H9 (cell line): ENCODE data around the gene UQCR10. TPM values are rescaled to one million over a fixed set of nuclear protein-coding genes. Genes with fewer than 3 reads are reported as not detected.

Experiments used
- DNase-seq: peaks from one replicate; pipeline ENCODE4 v3.0.0-alpha.2; 2017
- H2AFZ ChIP-seq: one replicate; pipeline ENCODE4 v1.6.1; 2013; ENCODE audit warnings: mild to moderate bottlenecking, low read length, control low read depth, moderate library complexity
- H2AK5ac ChIP-seq: 2 replicates; pipeline ENCODE4 v1.6.1; 2013; ENCODE audit warnings: low read length, control low read depth, mixed read lengths; ENCODE audit not compliant: insufficient read length
- H2BK120ac ChIP-seq: one replicate; pipeline ENCODE4 v1.6.1; 2013; ENCODE audit warnings: low read depth, mild to moderate bottlenecking, low read length, control low read depth, inconsistent platforms; ENCODE audit not compliant: poor library complexity, severe bottlenecking
- H2BK12ac ChIP-seq: 2 replicates; pipeline ENCODE4 v1.6.1; 2013; ENCODE audit warnings: low read length, control low read depth, mixed read lengths, low read depth; ENCODE audit not compliant: insufficient read length
- H2BK15ac ChIP-seq: 2 replicates; pipeline ENCODE4 v1.6.1; 2013; ENCODE audit warnings: low read depth, low read length, control low read depth
- H2BK20ac ChIP-seq: one replicate; pipeline ENCODE4 v1.6.1; 2013; ENCODE audit warnings: low read depth, mild to moderate bottlenecking, low read length, control low read depth, inconsistent platforms; ENCODE audit not compliant: poor library complexity, severe bottlenecking
- H2BK5ac ChIP-seq: 2 replicates; pipeline ENCODE4 v1.6.1; 2013; ENCODE audit warnings: low read length, control low read depth, mixed read lengths; ENCODE audit not compliant: insufficient read length
- H3K14ac ChIP-seq: 2 replicates; pipeline ENCODE4 v1.6.1; 2013; ENCODE audit warnings: low read length, control low read depth; ENCODE audit not compliant: insufficient read depth
- H3K18ac ChIP-seq: 2 replicates; pipeline ENCODE4 v1.6.1; 2013; ENCODE audit warnings: low read depth, mild to moderate bottlenecking, mixed read lengths, low read length, control low read depth; ENCODE audit not compliant: insufficient read length
- H3K23ac ChIP-seq: 2 replicates; pipeline ENCODE4 v1.6.1; 2013; ENCODE audit warnings: low read length, control low read depth, mixed read lengths, low read depth; ENCODE audit not compliant: insufficient read length
- H3K23me2 ChIP-seq: 2 replicates; pipeline ENCODE4 v1.6.1; 2013; ENCODE audit warnings: low read depth, mild to moderate bottlenecking, mixed read lengths, low read length, control low read depth; ENCODE audit not compliant: insufficient read length, poor library complexity, severe bottlenecking
- H3K27ac ChIP-seq: 2 replicates; pipeline ENCODE4 v1.5.1; 2013; ENCODE audit warnings: low read length, control low read depth, mixed read lengths, low read depth; ENCODE audit not compliant: insufficient read length
- H3K27me3 ChIP-seq: 2 replicates; pipeline ENCODE4 v1.6.1; 2013; ENCODE audit warnings: low read length, control low read depth, inconsistent platforms; ENCODE audit not compliant: insufficient read depth
- H3K4ac ChIP-seq: 2 replicates; pipeline ENCODE4 v1.6.1; 2013; ENCODE audit warnings: low read depth, mild to moderate bottlenecking, control low read depth, inconsistent platforms, low read length, moderate library complexity
- H3K4me1 ChIP-seq: 2 replicates; pipeline ENCODE4 v1.6.1; 2013; ENCODE audit warnings: low read length, control low read depth, inconsistent platforms; ENCODE audit not compliant: insufficient read depth
- H3K4me2 ChIP-seq: 2 replicates; pipeline ENCODE4 v1.6.1; 2013; ENCODE audit warnings: low read length, control low read depth, mixed read lengths; ENCODE audit not compliant: insufficient read length, insufficient read depth
- H3K56ac ChIP-seq: 2 replicates; pipeline ENCODE4 v1.6.1; 2013; ENCODE audit warnings: low read depth, mild to moderate bottlenecking, mixed read lengths, low read length, control low read depth; ENCODE audit not compliant: insufficient read length
- H3K79me1 ChIP-seq: 2 replicates; pipeline ENCODE4 v1.6.1; 2013; ENCODE audit warnings: low read depth, mild to moderate bottlenecking, moderate library complexity, low read length, control low read depth, inconsistent platforms; ENCODE audit not compliant: insufficient read depth, poor library complexity, severe bottlenecking
- H3K79me2 ChIP-seq: 2 replicates; pipeline ENCODE4 v1.6.1; 2013; ENCODE audit warnings: low read length, control low read depth, inconsistent platforms; ENCODE audit not compliant: insufficient read depth
- H3K9ac ChIP-seq: 2 replicates; pipeline ENCODE4 v1.6.1; 2013; ENCODE audit warnings: low read length, control low read depth, mixed read lengths; ENCODE audit not compliant: insufficient read length; ENCODE audit errors: extremely low read depth
- H3K9me3 ChIP-seq: one replicate; pipeline ENCODE4 v1.6.1; 2013; ENCODE audit warnings: low read depth, low read length, inconsistent platforms; ENCODE audit not compliant: control insufficient read depth
- H3T11ph ChIP-seq: one replicate; pipeline ENCODE4 v1.6.1; 2013; ENCODE audit warnings: mild to moderate bottlenecking, low read length, control low read depth, inconsistent platforms
- H4K20me1 ChIP-seq: one replicate; pipeline ENCODE4 v1.6.1; 2013; ENCODE audit not compliant: control insufficient read depth, insufficient read length, insufficient read depth
- H4K5ac ChIP-seq: 2 replicates; pipeline ENCODE4 v1.6.1; 2013; ENCODE audit warnings: low read depth, mild to moderate bottlenecking, mixed read lengths, low read length, control low read depth; ENCODE audit not compliant: insufficient read length
- H4K8ac ChIP-seq: replicated peaks from 2 replicates; pipeline ENCODE4 v1.6.1; 2013; ENCODE audit warnings: low read length, control low read depth, mixed read lengths, low read depth; ENCODE audit not compliant: insufficient read length
- H4K91ac ChIP-seq: 2 replicates; pipeline ENCODE4 v1.6.1; 2013; ENCODE audit warnings: low read depth, mild to moderate bottlenecking, moderate library complexity, mixed read lengths, low read length, control low read depth; ENCODE audit not compliant: insufficient read length
- H3K27ac Mint-ChIP-seq, 3 experiments: 2 replicates in 2 of 3; 3 replicates in 1 of 3; pipeline ENCODE4 v1.8.0; 2020 to 2021; ENCODE audit warnings: mixed read lengths in 3 of 3, mild to moderate bottlenecking in 1 of 3, moderate library complexity in 1 of 3
- H3K27me3 Mint-ChIP-seq: 2 replicates; pipeline ENCODE4 v1.8.0; 2021; ENCODE audit warnings: low read depth, mild to moderate bottlenecking, moderate library complexity, mixed read lengths
- H3K36me3 Mint-ChIP-seq, 3 experiments: 2 replicates in 2 of 3; 3 replicates in 1 of 3; pipeline ENCODE4 v1.8.0; 2020 to 2021; ENCODE audit warnings: low read depth in 3 of 3, mixed read lengths in 3 of 3; ENCODE audit not compliant: insufficient read depth in 1 of 3
- H3K4me1 Mint-ChIP-seq, 2 experiments: 2 replicates each; pipeline ENCODE4 v1.8.0; 2020; ENCODE audit warnings: mixed read lengths in 2 of 2
- H3K4me3 Mint-ChIP-seq, 2 experiments: 2 replicates in 1 of 2; 3 replicates in 1 of 2; pipeline ENCODE4 v1.8.0; 2020 to 2021; ENCODE audit warnings: mild to moderate bottlenecking in 2 of 2, mixed read lengths in 2 of 2, moderate library complexity in 1 of 2
- H3K9me3 Mint-ChIP-seq, 2 experiments: 2 replicates in 1 of 2; 3 replicates in 1 of 2; pipeline ENCODE4 v1.8.0; 2020; ENCODE audit warnings: mild to moderate bottlenecking in 2 of 2, mixed read lengths in 2 of 2, moderate library complexity in 1 of 2
- CTCF ChIP-seq: fragments of 200-600 bp; sonication (generic); conservative IDR thresholded peaks from 3 replicates; pipeline ENCODE4 v1.8.0; 2021; ENCODE audit warnings: antibody characterized with exemption, mild to moderate bottlenecking
- WGBS: extraction: QIAGEN DNeasy Blood & Tissue Kit; methylation state at CpG from one replicate; pipeline ENCODE4 v1.1.7; 2013; ENCODE audit warnings: missing lambda C conversion rate, low lambda C conversion rate, mixed read lengths; ENCODE audit not compliant: insufficient read length; ENCODE audit errors: extremely low coverage; 5-methylcytosine and 5-hydroxymethylcytosine counted together
- long read RNA-seq: library from polyadenylated mRNA; unstranded; transcript quantifications from one replicate; pipeline ENCODE4 v2.0.0, GENCODE V29; 2020
- total RNA-seq: library from RNA; stranded (reverse); gene quantifications from 2 replicates; pipeline ENCODE4 v1.2.1, GENCODE V29; 2021

Gene UQCR10
- 116 and 124 TPM in 2 replicates for total RNA-seq
- long read RNA-seq, transcript UQCR10-202 (2 exons, 584 nt) = minor isoform, 11 of 89 reads
- long read RNA-seq, transcript UQCR10-201 (2 exons, 916 nt) = major isoform, 75 of 89 reads
- long read RNA-seq, partial matches to known transcripts = 0 of 89 reads
- long read RNA-seq, other reads (novel, unspliced or antisense) = 3 of 89 reads

- TF ChIP-seq CTCF = no peak
These were observed at the start of gene UQCR10 for GRCh38 chr22:29767171-29768051. TSS of gene UQCR10 (plus strand) at chr22:29767369. CDS start at chr22:29767399, 30 bp downstream.

More at GRCh38 chr22:29767171-29768051, at the start of gene UQCR10:
- H3K14ac ChIP-seq = peak within 1 kb of the TSS; percentile 96
- Mint-ChIP-seq H3K4me1 (peaks cover 15 to 17% of the 10 kb centered on the region in 2 experiments), H3K27ac (peak within 1 kb of the TSS; percentile 98 to 100 (median 99)), H3K9me3 (no peaks in the 10 kb centered on the region), H3K4me3 (peak within 1 kb of the TSS; percentile 100), H3K36me3 (peaks cover 12 to 29% (median 24%) of the 10 kb centered on the region in 3 experiments; a peak in 6 of 7 replicates), H3K27me3 (peaks cover 4% of the 10 kb centered on the region; the same call in 1 of the 2 replicates)
- H2BK15ac ChIP-seq = no peak within 1 kb of the TSS
- no peaks in the 10 kb centered on the region for H4K20me1 ChIP-seq
- no peak within 1 kb of the TSS for H3K4ac ChIP-seq
- peak within 1 kb of the TSS; percentile 100 for H3K9ac ChIP-seq
- peak within 1 kb of the TSS; percentile 81 for H4K5ac ChIP-seq
- H2BK120ac ChIP-seq = no peak within 1 kb of the TSS
- peak within 1 kb of the TSS; percentile 94 for H2AFZ ChIP-seq
- peak within 1 kb of the TSS; percentile 98 for H3K18ac ChIP-seq
- H3K23me2 ChIP-seq = peaks cover 13% of the 10 kb centered on the region
- DNase-seq = peak; percentile 90
- no CpG with 5 or more reads among the region's 46 CpGs for WGBS
- H2BK12ac ChIP-seq = no peak within 1 kb of the TSS
- H3K23ac ChIP-seq = no peak within 1 kb of the TSS
- no peaks in the 10 kb centered on the region for H3K9me3 ChIP-seq
- H2BK20ac ChIP-seq = no peak within 1 kb of the TSS
- no peak within 1 kb of the TSS for H3T11ph ChIP-seq
- H3K4me2 ChIP-seq = peak within 1 kb of the TSS; percentile 90
- H3K4me1 ChIP-seq = peaks cover 2% of the 10 kb centered on the region; the same call in 1 of the 2 replicates
- no peak within 1 kb of the TSS for H4K91ac ChIP-seq
- H2AK5ac ChIP-seq = no peak within 1 kb of the TSS
- H3K56ac ChIP-seq = peak within 1 kb of the TSS; percentile 42
- peaks cover 7% of the 10 kb centered on the region; the same call in 1 of the 2 replicates for H3K79me2 ChIP-seq
- H3K79me1 ChIP-seq = no peaks in the 10 kb centered on the region
- peak within 1 kb of the TSS; percentile 33 for H2BK5ac ChIP-seq
- H4K8ac ChIP-seq = no peak within 1 kb of the TSS
- H3K27ac ChIP-seq = no peak within 1 kb of the TSS
- H3K27me3 ChIP-seq = no peaks in the 10 kb centered on the region
